GM18870 (cell line): ENCODE results near the gene BRIP1.
"Not testable (repeated sequence)": the region's sequence is repeated elsewhere in the genome, so short reads cannot be mapped to it uniquely, and the experiment has no call there.

ENCODE experiments used
- ATAC-seq: cut with Tn5 transposase; IDR thresholded peaks from one replicate; pipeline ENCODE4 v1.9.1; 2021; ENCODE audit warnings: moderate library complexity; ENCODE audit not compliant: unreplicated experiment

Gene BRIP1

DNA sequence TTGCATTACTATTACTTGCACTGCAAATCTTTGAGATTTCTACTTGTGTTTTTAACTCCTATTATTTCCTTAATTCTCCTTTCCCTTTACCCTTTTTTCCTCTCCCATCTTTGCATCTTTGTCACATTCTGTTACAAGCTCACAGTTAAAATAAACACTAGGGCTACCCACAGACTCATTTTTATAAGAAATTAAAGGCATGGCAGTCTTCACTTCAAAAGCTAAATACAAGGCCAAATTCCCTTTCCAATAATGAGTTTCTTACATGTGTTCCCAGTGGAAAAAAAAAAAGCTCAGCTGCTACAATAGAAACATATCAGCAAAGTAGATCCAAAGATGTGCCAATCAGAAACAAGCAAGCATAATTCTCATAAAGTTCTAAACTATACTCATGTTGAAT lies 3.7 kb upstream of the BRIP1 start:
- no peak for ATAC-seq

DNA sequence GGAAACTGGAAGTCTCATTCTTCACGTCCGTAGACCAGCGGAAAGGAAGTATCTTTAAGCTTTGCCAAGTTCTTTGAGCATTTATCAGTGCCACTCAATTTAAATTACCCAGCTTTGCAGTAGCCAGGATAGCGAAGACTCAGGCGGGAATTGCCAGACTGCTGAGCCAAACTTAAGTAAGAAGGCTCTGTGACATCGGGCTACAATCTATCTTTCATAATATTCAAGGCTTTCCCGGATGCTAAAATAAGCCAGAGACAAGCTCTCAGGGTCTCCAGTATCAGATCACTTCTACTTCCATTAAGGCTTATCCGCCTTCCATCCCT lies 436 bp upstream of the BRIP1 start:
- ATAC-seq = peak; percentile 32

DNA sequence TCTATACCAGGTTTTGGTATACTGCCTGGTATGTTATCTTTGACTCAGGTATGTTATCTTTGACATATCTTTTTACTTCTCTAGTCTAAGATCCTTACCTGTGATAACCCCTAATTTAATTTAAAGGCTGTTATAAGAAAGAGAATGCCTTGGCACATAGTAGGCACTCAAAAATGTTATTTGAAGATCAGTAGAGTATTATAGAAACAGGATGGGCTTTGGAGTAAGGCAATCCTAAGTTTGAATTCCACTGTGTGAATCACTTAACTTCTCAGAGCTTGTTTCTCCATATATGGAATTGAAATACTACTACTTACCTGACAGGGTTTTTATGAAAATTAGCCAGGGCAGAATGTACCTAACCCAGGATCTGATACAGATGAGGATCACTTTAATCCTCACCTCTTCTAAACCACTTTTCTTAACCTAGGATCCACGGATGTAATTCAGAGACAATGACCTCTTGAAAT lies 1.2 kb downstream of the BRIP1 start:
- ATAC-seq = no peak

DNA sequence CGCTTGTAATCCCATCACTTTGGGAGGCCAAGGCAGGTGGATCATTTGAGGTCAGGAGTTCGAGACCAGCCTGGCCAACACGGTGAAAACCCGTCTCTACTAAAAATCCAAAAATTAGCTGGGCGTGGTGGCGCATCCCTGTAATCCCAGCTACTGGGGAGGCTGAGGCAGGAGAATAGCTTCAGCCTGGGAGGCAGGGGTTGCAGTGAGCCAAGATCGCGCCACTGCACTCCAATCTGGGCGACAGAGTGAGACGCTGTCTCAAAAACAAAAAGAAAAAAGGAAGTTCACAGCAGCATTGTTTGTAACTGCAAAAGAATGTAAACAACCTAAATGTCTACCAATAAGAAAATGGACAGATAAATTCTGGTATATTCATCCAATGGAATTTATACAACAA lies 2.9 kb downstream of the BRIP1 start:
- ATAC-seq = not testable (repeated sequence)

DNA sequence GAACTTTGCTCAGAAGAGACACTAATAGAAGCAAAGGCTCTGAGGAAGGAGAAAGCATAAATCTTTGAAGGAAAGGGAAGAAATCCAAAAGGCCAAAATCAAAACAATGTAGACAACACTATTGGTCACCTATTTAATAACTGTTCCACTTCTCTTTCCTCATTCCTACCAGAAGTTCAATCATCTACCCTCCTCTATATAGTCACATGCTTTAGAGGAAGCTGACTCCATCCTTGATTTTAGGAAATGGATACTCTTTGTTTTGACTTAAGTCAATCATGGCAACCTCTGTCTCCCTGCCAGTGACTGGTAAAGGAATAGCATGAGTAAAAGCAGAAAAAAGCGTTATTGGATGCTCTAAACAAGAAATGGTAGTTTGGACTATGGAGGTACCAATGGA lies 7.3 kb downstream of the BRIP1 start:
- no peak for ATAC-seq

DNA sequence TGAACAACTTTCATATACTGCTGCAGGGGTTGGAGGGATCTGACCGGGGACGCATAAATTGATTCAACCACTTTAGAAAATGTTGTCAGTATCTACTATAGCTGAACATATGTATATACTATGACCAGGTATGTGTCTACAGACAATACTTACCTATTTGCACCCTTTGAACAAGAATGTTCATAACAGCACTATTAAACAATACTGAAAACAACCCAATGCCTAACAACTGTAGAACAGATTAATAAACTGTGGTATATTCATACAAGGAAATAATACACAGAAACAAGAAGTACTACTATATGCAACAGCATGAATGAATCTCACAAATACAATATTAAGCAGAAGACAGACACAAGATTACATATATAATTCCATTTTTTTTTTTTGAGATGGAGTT lies 10.5 kb downstream of the BRIP1 start:
- ATAC-seq = no peak

DNA sequence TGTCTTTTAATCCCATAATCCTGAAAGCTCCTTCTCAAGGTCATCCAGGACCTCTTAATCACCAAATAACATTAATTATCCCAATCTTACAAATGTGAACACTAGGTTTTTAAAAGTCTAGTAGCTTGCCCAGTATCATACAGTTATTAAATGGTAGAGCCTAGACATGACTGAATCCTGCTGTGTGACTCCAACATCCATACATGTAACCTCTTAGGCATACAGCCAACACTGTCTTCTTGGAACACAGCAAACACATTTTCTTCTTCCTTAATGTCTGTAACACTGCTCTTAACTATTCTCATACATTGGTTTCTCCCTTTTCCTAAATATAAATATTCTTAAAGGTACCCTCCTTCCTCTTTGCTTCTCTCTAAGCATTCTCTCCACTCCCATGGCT lies 13.7 kb downstream of the BRIP1 start:
- no peak for ATAC-seq

DNA sequence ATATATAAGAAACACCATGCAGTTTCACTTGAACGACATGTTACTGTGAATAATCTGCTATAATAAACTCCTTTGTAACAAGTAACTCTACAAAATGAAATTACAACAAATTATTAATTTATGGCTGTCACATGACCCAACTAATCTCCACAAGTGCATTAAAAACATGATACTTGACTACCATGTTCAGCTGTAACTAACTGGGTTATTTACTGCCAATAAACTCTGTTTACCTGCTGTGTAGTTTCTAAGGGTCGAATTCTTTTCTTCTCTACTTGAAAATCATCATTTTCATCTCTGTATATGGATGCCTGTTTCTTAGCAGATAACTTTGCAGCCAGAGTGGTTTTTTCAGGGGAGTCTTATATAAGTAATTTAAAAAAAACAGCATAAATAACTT lies 14.4 kb downstream of the BRIP1 start:
- ATAC-seq = no peak

DNA sequence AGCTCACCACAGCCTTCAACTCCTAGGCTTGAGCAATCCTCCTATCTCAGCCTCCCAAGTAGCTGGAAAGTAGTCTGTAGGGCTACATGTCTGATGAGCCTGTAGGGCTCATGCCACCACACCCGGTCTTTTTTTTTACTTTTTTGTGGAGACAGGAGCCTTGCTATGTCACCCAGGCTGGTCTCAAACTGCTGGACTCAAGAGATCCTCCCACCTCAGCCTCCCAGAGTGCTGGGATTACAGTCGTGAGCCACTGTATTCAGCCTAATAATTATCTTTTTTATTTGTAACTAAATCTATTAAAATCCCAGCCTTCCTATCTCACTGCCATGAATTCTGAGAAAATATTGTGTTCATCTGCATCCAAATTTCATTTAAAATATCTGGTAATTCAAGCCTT lies 15.1 kb downstream of the BRIP1 start:
- ATAC-seq = no peak

DNA sequence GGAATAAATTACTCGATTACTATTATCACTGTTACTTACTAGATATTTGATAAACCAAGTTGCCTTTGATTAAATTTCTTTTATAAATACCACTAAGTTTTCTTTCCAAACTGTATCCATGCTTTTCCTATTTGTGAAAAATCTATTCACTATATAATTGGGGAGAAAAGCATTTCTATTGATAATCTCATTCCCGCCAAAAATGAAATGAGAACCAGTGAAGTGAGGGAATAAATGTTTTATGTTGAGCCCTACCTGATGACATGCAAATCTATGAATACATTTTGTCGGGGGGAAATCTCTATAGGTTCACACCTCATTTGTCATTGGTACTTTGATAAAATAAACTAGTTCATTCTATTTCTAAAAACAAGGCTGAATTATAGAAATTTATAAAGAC lies 15.7 kb downstream of the BRIP1 start:
- ATAC-seq = no peak

DNA sequence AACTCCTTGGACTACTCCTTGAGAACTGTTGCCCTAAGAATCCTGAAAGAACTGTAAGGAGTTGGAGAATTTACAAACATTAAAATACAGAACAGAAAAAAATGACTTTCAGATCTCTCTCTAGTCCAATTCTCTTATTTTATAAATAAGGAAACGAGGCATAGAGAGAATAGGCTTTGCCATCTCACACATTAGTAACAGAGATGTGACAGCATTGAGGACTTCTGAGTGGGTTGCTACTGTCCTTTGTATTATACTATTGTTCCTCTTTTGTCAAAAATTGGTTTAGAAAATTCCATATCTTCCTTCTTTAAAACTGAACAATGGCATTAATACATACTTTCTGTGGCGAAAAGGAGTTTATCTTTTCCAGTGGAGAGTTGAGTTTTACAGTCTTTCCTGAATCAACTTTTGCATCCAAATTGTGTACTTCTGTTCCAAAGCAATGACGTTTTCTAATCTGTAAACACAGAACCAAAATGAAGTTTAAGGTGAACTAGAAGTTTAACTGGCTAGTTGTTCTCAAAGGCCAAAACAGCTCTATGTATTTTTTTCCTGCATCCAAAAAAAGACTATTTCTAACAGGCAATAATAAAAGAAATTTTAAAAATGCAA lies 16.5 kb downstream of the BRIP1 start:
- ATAC-seq = no peak

DNA sequence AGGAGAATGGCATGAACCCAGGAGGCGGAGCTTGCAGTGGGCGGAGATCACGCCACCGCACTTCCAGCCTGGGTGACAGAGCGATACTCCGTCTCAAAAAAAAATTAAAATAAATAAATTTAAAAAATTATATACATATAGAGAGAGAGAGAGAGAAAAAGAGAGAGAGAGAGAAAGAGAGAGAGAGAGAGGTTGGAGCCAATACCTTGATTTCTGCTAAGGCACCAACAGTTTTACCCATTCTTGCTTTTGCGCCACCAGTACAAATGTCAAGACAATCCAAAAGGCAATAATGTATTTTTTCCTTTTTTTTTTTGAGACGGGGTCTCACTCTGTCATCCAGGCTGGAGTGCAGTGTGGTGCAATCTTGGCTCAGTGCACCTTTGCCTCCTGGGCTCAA lies 17.2 kb downstream of the BRIP1 start:
- ATAC-seq = no peak

DNA sequence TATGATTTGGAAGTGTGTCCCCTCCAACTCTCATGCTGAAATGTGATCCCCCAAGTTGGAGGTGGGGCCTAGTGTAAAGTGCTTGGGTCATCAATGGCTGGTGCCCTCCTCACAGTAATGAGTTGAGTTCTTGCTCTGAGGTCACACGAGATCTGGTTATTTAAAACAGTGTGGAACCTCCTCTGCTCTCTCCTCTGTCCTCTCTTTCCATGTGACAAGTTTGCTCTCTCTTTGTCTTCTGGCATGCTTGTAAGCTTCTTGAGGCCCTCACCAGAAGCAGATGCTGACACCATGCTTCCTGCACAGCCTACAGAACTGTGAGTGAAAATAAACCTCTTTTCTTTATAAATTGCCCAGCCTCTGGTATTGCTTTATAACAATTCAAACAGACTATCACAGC lies 19.9 kb downstream of the BRIP1 start:
- no peak for ATAC-seq

DNA sequence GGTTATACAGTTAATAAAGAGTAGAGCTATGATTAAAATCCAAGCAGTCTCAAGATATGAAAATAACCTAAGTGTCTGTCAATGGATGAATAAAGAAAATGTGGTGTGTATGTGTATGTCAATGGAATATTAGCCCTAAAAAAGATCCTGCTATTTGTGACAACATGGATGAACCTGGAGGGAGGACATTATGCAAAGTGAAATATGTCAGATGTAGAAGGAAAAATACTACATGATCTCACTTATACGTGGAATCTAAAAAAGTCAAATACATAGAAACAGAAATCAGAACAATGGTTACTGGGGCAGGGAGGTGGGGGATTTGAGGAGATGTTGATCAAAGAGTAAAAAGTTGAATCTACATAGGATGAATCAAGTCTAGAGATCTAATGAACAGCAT lies 20.4 kb downstream of the BRIP1 start:
- ATAC-seq = no peak

DNA sequence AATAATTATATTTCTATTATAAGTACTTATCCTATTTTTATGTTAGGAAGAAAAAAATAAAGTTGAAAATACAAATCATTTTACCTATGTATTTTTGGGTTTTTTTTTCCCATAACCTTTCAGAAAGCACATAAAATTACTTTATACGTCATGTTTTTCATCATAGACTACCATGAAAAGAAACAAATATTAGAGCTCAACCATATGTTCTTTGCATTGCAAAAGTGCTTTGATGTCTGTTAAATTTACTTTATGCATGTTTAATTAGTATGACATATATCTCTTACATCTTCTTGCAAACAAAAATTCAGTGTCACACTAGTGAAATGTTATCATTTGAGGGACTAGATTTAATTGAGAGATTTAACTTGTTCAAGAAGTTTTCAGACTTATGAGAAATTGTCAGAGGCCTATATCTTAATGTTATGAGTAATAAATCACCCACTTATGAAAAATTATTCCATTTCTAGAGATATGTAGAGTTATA lies 24.0 kb downstream of the BRIP1 start:
- no peak for ATAC-seq

DNA sequence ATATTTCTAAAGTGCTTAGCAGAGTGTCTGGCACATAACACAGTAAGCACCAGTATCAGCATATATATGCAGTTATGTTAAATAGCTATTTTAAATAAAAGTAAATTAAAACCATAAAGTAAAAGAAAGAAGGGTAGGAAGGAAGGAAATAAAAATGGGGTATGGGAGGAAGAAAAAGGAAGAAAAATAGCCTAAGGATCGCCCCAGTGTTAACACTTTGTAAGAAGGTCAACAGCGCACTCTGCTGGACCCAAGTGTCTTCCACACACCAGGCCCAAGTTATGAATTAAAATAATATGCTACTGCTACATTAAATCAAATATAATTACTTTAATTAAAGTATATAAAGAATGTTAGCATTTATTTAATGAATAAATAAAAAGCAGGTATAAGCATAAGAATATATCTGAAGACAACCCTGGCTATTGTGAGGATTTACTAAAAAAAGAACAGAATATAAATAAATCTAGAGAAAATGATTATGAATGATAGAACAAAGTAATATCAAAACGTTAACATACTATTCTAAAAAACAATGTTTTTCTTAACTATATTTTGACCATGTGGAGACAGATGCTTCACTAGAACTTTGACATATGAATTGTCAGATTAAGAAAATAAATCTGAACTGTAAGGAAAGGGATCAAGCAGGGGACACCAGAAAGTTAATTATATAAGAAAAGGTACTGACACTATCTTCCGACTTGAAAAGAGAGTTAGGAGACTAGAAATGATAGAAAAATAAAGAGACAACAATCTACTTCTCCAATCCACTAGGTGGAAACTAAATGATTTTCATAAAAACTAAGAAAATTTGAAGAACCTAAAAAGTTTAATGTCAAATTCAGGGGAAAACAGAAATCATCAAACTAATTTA lies 25.9 kb downstream of the BRIP1 start:
- ATAC-seq = no peak

DNA sequence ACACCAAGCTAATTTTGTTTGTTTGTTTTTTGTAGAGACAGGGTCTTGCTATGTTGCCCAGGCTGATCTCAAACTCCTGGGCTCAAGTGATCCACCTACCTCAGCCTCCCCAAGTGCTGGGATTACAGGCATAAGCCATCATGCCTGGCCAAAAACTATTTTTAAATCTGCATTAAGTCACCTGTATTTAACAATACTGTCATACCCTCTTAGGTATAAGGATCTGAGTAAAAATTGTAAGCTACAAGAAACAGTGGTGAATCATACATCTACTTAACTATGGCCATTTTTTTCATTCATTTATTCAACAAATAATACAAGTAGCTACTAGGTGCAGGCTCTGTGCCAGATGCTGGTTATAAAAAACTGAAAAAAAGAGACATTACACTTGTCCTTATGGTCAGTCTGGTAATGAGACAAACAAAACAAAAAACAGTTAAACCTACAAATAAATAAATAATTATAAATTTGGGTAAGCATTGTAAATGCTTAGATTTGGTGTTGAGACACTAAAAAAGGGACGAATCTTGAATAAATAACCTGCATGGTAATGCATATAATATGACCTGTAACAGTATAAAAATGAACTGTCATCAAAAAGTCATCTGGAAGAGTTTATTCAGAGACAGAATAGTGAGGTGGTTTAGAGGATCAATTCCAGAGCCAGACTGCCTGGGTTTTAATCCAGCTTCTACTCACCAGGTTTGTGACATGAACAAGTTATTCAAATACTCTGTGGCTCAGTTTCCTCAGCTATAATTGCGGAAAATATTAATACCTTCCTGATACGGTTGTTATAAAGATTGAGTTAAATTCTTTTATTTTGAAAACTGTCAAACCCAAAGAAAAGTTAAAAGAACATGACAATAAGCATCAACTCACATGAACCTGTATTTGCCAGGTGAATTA lies 26.8 kb downstream of the BRIP1 start:
- no peak for ATAC-seq

DNA sequence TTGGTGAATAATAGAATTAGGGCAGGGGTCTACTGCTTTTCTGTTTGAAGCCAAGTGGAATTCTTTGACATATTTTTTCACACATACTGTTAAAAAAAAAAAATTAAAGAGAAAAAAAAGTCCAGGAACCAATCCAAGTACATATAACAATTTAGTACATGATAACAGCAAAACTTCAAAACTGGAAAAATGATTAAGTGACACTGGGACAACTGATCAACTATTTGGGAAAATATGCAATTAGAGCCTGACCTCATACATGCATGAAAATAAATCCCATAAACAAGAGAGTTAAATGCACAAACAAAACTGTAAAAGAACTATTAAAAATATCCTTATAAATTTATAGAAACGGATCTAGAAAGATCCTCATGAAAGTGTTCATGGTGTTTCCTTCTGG lies 27.7 kb downstream of the BRIP1 start:
- no peak for ATAC-seq

DNA sequence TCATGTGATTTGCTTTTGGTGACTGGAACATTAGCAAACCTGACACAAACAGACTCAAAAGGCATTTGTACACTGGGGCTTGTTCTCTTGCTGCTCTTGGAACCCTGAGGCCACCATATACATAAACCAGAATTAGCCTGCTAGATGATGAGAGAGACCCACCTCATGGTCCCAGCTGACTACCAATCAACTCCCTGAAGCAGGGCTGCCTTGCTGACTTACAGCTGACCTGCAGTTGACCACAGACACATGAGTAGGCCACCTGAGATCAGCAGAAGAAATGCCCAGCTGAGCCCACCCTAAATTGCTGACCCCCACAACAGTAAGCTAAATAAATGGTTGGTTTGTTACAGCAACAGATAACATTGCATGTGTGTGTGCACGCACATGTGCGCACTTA lies 28.7 kb downstream of the BRIP1 start:
- ATAC-seq = no peak

DNA sequence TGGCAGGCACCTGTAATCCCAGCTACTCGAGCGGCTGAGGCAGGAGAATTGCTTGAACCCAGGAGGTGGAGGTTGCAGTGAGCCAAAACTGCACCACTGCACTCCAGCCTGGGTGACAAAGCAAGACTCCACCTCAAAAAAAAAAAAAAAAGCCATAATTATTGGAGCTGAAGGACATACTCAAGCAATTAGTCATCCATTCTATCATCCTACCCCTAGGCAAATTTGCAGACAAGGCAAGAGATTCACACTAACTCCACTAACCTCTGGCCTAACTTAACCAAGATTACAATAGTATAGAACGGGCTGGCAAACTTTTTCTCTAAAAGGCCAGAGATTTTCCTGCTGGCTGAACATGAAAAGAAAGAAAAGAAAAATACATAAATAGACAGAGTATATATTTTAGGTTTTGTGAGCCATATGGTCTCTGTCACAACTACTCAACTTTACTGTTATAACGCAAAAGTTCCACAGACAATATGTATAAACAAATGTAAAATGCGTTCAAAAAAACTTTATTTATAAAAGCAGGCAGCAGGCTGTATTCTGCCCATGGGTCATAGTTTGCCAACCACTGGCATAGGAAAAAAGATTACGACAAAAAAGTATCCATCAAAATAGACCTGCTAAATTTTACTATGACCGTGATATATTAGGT lies 29.7 kb downstream of the BRIP1 start:
- no peak for ATAC-seq

DNA sequence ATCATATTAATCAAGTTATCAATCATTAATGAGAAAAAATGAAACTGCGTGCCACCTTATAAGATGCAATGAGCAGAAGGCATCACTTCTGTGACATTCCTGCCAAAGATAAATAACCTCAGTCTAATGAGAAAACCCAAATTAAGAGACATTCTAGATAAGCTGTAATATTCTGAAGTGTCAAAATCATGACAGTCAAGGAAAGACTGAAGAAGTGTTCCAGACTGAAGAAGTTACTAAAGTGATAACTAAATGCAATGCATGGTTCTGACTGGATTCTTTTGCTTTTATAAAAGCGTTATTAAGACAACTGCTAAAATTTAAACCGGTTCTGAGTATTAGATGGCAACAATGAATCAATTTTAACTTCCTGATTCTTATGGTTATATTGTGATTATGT lies 30.9 kb downstream of the BRIP1 start:
- ATAC-seq = no peak
